Glomerular visceral epithelial cell (primary cell): ENCODE measurements around the gene USH1G.
"Not testable (repeated sequence)": the region's sequence is repeated elsewhere in the genome, so short reads cannot be mapped to it uniquely, and the experiment has no call there.

Experiments
- DNase-seq: peaks from one replicate; pipeline ENCODE4 v3.0.0-alpha.2; 2016; ENCODE audit errors: extremely low spot score

USH1G gene

DNA sequence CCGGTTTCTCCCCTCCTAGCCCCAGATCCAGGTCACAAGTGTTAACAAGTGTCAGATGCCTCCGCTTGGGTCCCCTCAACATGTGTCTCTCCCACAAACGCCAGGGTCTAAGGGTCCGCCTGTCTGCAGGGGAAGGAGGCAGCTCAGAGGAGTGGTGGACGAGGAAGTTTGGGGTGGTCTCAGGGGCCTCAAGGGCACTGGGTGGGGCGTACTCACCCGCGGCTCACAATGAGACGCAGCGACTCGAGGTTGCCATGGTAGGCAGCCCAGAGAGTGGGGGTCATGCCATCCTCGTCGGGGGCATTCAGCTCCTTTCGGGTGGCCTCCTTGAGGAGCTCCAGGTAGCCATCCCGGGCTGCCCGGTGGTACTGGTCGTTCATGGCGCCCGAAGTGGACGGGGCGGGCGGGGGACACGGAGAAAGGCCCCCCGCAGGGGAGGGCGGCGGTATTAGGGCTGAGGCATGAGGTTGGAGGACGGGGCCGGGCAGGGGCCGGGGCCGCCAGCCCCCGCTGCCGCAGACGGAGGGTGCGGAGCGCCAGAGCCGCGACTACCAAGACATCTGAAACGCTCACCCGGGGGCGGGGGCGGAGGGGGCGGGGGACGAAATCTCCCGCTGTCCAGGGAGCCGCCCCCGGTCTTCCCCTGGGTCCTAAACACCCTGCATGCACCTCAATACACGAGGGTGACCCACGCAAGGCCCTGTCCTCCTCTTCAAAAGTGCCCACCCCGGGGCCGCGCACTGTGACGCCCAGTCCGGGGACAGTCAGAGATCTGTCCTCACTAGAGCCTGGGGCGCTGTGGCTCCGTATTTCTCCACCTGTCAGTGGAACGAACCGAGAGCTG, at the start of gene USH1G:
TSS of gene USH1G (minus strand) at position 562 of the 844 bp plus-strand sequence. CDS start at position 380, 182 bp downstream.
- no peak for DNase-seq

DNA sequence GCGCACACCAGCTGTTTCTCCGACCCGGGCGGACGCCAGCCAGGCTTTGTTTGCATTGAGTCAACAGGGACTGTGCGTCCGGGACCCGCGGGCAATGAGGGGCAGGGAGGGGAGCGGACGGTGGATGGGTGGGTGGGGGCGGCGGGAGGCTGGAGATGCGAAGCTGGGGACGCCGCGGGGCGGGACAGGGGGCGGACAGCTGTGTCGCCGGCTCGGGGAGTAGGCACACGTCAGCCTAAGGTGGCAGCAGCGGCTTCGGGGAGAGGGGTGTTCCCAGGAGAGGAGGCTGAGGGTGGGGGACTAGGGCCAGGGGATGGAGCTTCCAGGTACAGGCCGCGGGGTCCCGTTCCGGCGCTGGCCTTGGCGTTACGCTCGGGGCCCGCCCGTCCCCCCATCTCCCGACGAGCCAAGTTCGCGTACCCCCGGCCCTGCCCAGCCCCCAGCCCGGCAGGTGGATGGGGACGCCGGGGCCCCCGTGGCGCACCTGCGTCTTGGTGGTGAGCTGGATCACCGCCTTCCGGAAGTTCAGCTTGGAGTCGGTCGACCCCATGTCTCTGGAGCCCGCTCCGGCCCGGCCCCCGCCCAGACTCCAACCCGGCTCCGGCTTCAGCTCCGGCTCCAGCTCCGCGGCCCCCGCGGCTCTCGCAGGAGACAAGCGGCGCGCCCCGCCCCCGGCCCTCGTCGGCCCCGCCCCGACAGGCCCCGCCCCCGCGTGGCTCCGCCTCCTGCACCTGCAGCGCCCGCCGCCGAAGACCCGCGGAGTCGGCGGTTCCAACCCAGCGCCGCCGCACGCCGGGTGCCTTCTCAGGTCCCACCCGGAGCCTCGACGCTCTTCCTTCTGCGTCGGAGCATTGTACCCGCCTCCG, 49.3 kb upstream of the USH1G start, which contains the start of gene HID1:
TSS of gene HID1 (minus strand) at position 653 of the 866 bp plus-strand sequence. CDS start at position 550, 103 bp downstream.
- DNase-seq: peak; percentile 39

DNA sequence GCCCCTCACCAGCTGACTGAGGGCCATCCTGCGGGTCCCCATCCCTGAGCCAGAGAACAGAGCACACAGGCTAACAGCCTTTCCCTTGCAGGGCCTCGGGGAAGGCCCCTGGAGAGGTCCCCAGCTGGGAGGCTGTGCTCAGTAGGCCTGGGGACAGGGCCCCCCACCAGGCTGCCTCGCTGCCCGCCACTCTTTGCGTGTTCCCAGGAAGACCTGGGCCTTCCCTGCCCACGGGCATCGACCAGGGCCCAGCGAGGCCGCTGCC, 48.7 kb upstream of the USH1G start:
- DNase-seq: no peak

DNA sequence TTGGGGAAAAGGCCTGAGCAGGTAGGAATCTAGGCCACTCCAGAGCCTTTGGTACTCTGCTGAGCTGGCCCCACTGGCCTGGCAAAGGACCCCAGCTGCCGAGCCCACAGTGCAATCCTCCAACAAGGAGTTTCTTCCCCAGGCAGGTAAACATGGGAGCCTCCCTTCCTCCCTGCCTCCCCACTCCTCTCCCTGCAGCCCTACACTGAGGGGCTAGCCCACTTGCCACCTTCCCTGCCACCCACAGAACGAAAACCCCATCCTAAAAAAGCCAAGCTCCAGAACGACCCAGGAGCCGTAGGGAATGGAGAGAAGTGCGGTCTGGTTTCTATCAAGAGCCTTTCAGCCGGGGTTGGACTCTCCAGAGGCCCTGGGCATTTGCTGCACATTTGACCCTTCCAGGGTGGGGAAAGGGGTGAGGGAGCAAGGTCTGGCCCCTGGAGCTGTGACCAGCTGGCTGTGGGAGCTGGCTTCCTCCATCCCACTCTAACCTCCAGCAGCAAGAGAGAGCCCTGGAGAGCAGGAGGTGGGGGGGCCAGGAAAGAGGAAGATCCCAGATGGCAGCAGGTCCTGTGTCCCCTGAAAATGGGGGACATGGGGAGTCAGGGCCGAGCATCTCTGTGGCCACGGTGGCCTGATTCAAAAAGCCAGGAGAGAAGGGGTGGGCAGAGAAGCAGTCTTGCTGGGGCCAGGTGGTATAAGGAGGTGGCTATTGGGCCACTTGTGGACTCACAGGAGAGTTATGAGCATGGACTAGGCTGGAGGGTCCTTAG, 48.2 kb upstream of the USH1G start:
- DNase-seq: no peak

DNA sequence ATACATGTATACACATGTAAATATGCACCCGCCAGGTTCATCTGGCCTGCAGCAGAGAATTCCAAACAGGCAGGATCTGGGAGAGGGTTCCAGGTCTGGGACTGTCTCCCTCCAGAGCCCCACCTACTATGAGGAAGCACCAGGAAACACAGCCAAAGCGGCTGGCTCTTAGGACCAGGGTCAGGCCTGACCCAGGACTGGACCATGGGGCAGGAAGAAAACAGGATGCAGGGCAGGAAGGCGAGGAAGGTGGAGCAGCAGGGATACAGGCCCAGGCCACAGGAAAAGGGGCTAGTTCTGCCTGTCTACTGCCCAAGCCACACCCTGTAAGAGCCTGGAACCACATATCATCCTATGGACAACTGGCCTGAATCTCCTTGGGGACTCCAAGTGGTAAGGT, 47.3 kb upstream of the USH1G start:
- DNase-seq: no peak

DNA sequence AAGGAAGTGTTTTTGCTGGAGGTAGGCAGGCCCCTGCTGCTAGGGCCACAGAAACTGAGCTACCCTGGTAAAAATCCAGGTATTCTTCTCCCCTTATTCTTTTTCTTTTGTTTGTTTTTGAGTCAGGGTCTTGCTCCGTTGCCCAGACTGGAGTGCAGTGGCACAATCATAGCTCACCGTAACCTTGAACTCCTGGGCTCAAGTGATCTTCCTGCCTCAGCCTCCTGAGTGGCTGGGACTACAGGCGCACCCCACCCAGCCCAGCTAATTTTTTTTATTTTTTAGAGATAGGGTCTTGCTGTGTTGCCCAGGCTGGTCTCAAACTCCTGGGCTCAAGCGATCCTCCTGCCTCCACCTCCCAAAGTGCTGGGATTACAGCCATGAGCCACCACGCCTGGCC, 46.4 kb upstream of the USH1G start:
- DNase-seq: not testable (repeated sequence)

DNA sequence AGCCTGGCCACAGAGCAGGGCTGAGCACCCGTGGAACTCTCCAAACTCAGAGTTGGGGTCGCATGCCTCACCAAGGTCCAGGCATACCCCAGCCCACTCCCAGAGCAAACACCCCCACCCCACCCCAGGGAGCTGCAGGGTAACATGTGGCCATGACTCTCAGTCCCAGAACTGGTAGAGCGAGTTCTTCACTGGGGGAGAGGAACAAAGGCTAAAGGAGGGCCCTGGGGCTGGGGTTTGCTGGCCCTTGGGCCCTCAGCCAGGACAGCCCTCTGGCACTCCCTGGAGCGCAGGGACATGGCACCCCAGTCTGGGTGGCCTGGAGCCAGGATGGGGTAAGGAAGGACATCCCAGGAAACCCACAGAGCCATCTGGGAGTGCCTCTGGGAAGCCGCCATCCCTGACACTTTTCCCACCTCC, 45.3 kb upstream of the USH1G start:
- DNase-seq: no peak

DNA sequence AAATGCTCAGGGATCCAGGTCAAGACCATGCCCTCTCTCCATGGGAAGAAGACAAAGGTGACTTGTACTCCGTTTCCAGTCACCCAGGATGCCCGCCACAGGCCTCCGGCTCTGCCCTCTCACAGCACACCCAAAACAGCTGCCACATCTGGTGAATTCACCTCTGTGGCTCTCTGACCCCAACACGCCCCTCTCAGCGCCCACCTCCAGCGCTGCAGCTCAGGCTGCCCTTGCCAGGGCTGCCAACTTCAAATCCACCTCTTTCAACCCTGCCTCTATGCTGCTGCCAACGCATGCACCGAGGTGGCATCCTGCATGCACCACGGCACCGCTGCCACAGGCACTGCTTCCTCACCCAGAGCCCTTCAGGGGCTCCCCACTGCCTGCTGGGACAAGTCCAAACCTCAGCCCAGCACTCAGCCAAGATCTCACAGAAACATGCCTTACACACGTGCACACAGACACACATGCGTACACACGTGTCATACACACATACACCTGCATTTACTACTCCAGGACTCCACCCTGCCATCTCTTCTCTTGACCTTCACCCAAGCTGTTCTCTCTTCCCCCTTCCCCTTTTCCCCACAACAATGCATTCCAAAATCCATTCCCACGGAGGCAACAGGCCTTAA, 42.0 kb upstream of the USH1G start:
- no peak for DNase-seq

DNA sequence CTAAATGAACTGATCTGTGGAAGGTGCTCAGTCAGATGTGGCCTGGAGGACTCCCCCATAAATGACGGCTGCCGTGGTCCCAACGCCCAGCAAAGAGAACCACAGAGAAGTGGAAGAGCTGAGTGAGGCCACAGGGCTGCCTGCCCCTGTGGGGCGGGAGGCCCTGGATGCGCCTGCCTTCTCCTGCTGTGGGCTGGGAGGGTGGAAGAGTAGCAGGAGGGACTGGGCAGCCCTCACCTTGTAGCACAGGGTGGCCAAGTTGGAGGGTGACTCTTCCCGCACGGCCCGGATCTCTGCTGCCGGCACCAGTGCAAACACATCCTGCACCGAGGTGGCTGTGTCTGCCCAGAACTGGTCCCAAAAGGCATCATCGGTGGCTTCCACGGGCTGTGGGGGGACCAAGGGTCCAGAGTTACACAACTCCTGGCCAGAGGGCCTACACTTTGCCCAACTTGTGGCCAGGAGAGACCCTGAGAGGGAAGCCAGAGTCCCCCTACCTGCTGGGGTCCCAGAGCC, 41.2 kb upstream of the USH1G start:
- no peak for DNase-seq

DNA sequence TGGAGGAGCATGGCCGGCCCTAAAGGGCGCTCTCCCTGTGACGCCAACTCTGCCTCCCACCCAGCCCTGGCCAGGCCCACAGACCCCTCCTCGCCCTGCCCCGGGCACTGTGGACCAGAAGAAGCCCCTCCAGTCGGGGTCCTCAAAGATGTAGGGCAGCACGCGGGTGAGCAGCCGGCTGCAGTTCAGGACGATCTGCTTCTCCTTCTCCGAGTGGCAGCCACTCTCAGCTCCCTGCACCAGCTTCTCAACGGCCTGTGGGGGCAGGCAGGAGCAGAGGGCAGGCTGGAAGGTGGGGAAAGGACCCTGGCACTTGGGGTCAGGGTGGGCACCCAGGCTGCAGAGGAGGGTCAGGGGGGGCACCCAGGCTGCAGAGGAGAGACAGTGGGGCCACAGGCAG, 40.6 kb upstream of the USH1G start:
- no peak for DNase-seq

DNA sequence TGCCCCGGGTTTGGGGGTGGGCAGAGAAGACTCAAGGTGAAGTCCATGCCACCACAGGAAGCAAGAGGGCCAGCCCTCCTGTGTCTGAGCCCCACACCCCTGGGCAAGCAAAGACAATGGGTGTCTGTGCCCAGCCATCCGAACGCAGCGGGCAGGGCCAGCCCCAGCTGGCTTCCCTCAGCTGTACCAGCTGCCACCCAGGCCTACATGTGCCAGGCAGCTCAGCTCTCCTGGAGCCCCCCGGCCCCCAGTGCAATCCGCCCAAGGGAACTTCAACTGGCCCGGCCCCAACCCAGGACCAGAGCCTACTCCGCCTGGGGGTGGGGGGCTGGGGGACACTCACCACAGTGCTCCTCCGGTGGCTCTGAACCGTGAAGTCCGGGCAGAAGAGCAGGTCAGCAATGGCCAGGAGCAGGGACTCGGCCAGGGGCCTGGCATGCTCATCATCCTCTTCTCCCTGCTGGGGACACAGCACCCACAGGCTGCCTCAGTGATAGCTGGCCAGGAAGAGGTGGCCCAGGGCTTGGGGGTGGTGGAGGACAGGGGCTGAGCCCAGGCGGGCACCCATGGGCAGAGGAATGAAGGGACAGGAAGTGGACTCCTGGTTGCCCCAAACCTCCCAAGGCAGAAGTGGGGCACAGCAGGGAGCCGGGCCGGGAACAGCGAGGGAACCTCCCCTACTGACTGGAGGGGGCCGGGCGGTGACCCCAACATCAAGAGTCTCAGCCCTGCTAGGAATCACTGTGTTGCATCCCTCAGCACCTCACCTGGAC, 39.8 kb upstream of the USH1G start:
- DNase-seq: no peak

DNA sequence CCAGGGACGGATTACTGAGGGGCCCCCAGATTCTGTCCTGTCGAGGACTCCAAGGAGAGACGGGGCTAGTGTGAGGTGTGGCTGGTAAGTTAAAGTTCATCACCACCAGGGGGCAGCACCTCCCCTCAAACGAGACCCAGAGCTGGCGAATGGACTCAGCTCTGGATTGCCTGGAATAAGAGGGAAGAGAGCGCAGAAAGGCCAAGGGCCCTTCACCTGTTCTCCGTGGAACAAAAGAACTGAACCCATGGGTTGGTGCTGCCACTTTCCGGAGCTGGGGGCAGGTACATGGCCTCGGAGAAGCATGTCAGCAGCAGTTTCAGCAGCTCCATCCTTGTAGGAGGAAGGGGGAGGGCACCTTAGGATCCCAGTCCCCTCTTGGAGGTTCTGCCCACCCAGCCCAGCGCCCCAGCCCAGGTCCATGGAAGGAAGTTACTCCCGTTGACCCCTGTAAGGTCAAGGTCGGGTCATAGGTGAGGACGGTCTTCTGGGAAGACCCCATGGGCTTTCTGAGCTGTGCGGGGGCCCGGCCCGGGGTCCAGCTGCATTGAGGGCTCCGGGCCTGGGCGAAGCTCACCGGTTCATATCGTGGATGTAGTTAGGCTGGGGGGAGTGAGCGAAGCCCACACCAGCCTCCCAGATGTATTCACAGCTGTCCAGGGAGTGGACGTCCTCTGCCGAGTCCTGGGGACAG, 38.7 kb upstream of the USH1G start:
- DNase-seq: peak; percentile 90

DNA sequence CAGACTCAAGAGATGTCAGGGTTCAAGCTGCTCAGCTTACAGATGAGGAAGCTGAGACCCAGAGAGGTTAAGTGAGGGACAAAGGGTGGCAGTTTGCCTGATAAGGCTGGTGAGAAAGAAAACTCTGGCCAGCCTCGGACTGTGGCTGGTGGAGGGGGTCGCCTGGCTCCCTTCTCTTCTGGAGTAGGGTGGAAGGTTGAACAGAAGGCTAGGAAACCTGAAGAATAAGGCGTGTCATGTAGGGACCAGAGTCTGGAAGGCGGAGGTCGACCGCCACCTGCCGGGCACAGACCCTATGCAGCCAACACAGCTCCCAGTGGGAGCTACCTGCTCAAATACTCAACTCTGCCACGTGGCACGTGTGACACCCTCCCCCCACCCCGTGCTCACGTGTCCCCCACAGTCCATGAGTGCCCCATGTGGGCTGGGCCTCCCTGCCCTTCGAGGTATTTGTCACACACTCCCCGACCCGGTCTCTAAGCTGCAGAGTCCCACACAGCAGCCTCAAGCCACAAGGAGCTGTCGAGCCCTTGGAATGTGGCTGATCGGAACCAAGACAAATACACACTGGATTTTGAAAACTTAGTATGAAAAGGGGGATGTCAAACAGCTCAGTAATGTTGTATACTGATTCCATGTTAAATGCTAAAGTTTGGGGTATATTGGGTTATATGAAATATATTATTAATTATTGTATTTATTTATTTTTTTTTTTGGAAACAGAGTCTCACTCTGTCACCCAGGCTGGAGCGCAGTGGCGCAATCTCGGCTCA, 37.7 kb upstream of the USH1G start:
- DNase-seq: peak; percentile 64

DNA sequence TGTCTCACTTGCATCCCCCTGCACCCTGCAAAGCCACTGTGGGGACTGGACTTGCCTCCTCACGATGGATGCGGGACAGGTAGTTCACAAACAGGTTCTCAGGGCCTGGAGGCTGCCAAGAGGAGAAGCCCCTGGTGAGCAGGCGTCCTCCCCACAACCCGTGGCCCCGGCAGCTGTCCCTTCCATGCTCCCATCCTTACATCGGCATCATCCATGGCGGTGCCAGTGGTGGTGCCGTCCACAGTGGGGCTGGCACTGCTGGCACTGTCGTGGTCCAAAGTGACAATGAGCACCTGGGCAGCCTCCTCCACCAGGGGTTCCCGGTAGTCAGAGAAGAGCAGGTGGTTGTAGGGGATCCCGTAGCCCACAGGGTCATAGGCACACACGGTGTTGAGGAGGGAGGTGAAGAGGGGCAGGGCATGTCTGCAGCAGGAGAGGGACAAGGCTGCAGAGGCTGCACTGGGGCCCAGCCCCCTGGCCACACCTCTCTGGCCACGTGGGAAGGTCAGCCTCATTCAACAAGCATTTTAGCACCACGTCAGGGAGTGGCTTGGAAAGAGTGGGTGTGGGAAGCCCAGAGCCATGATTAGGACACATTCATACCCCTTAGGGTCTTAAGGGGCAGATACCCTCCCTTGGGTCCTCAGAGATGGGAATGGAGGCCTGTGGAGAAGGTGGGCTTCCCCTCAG, 36.9 kb upstream of the USH1G start:
- DNase-seq: no peak

DNA sequence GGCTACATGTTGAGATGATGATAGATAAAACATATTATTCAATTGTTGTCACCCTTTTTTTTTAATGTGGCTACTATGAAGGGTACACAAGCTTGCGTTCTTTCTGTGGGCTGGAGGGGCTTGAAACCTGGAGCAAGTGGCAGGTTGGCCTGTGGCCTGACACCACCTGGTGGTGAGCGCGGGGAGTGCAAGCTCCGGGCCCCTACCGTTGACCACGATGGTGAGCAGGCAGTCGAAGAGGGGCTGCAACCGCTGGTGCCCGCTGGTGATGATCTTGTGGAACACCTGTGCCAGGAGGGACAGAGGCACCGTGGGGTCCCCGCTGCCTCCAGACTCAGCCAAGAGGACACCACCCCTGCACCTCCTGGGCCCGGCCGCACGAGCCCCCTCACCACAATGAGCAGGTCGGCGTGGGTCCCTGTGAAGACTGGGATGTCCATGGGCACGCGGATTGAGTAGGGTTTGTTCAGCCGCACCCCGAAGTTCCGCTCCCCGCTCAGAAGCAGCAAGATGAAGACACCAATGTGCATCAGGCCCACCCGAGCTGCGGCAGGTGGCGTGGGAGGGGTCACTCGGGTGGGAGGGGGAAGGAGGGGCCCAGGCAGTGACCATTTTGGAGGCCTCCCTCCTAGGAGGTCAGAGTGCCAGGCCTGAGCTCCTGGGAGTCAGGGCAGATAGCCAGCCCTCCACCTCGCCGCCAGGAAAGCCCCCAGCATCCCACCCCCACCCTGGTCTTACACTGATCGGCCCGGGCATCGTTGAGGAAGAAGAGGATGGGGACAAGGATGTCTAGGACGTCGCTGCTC, 35.1 kb upstream of the USH1G start:
- peak; percentile 68 for DNase-seq

DNA sequence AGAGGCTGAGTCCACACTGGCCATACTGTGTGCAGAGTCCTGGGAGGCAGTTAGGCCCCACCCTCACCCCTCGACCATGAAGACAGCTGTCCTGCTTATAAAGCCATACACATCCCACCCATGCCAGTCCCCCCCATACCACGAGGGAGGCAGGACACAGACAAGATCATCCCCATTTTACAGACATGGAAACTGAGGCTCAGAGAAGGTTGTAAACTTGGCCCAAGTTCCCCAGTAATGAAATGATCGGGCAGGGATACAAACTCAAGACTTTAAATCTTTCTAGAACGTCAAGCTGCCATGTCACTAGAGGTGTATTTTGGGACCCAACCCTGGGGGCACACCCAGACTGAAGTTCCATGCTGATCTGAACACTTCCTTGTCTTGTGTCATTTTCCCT, 33.0 kb upstream of the USH1G start:
- DNase-seq: no peak

DNA sequence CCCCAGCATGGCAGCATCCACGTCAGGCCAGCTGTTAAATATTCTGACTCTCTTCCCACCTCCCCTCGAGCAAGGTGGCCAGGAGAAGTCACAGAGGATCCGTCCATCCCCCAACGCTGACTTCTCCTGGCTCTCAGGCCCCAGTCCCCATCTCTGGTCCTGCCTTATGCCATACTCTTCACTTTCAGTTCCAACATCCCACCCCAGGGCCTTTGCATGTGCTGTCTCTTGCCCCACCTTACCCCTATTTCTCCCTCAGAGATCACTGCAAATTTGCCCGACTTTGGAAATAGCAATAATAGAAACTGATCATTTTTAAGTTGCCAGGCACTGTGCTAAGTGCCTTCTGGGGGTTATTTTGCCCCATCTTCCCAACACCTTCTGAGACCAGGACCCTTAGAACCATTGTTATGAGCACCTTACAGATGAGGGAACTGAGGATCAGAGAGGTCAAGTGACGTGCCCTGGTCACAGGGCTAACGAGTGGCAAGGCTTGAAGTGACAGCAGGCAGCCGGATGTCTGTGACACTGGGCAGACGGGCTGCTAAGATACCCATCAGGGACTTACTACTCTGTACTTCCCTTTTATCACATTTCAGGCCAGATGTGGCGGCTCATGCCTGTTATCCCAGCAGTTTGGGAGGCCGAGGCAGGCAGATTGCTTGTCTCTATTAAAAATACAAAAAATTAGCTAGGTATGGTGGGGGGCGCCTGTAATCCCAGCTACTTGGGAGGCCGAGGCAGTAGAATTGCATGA, 31.8 kb upstream of the USH1G start:
- DNase-seq: no peak
